AML-193 (cell line): ENCODE results near the gene PLCG1.
"Not testable (repeated sequence)": the region's sequence is repeated elsewhere in the genome, so short reads cannot be mapped to it uniquely, and the experiment has no call there.

Source experiments
- DNase-seq, 2 experiments: peaks; one replicate each; lab custom pipeline; 2025; lab: John Stamatoyannopoulos, UW

Gene PLCG1

GRCh38 chr20:41136680-41137613, at the start of gene PLCG1:
TSS of gene PLCG1 (plus strand) at chr20:41137543. CDS start at chr20:41137642, 99 bp downstream.
- DNase-seq, result peak; percentile 49 to 60

GRCh38 chr20:41087777-41088176, 49.6 kb upstream of the PLCG1 start:
- no peak for DNase-seq

GRCh38 chr20:41089555-41089954, 47.8 kb upstream of the PLCG1 start:
- no peak for DNase-seq

- no peak for DNase-seq
Observed at GRCh38 chr20:41091927-41092326, 45.4 kb upstream of the PLCG1 start.

- no peak for DNase-seq
Observed at GRCh38 chr20:41094353-41095055, 42.8 kb upstream of the PLCG1 start.

GRCh38 chr20:41095110-41095969, 42.0 kb upstream of the PLCG1 start:
- peak; percentile 49 to 74 for DNase-seq

- DNase-seq, result peak; percentile 22 to 37
Observed at GRCh38 chr20:41098703-41099250, 38.6 kb upstream of the PLCG1 start.

- no peak for DNase-seq
Observed at GRCh38 chr20:41100001-41100480, 37.3 kb upstream of the PLCG1 start.

GRCh38 chr20:41101660-41102059, 35.7 kb upstream of the PLCG1 start:
- DNase-seq, result no peak

- no peak for DNase-seq
Observed at GRCh38 chr20:41108531-41108930, 28.8 kb upstream of the PLCG1 start.

- DNase-seq, result no peak
Observed at GRCh38 chr20:41110012-41110411, 27.3 kb upstream of the PLCG1 start.

- DNase-seq, result no peak
Observed at GRCh38 chr20:41110930-41111577, 26.3 kb upstream of the PLCG1 start.

- no peak for DNase-seq
Observed at GRCh38 chr20:41111578-41111951, 25.8 kb upstream of the PLCG1 start.

- no peak for DNase-seq
Observed at GRCh38 chr20:41116282-41116956, 20.9 kb upstream of the PLCG1 start.

GRCh38 chr20:41118159-41118558, 19.2 kb upstream of the PLCG1 start:
- DNase-seq, result not testable (repeated sequence)

- DNase-seq, result no peak
Observed at GRCh38 chr20:41118632-41119031, 18.7 kb upstream of the PLCG1 start.

- no peak for DNase-seq
Observed at GRCh38 chr20:41119614-41120561, 17.5 kb upstream of the PLCG1 start.

- DNase-seq, result no peak
Observed at GRCh38 chr20:41121399-41121798, 15.9 kb upstream of the PLCG1 start.

- DNase-seq, result no peak
Observed at GRCh38 chr20:41123631-41124030, 13.7 kb upstream of the PLCG1 start.
